Panc1 (cell line): ENCODE data around the gene SORT1. TPM values are rescaled to one million over a fixed set of nuclear protein-coding genes. Genes with fewer than 3 reads are reported as not detected.

Source experiments
- ATAC-seq: fragments of 200-7000 bp; cut with Tn5 transposase; 2 replicates; pipeline ENCODE4 v1.9.1; 2020; ENCODE audit warnings: mild to moderate bottlenecking, moderate library complexity
- BruUV-seq: library from RNA; stranded (reverse); fragments of 400-500 nt; replicated peaks from 2 replicates; lab custom pipeline; 2021; lab: Mats Ljungman, UMichigan
- CTCF ChIA-PET: fragments of 300-600 bp; sonication (Branson Sonifier 250); formaldehyde crosslinking; loops from one replicate; lab custom pipeline; 2022; ENCODE audit warnings: antibody characterized with exemption; lab: Charles Lee
- POLR2A ChIA-PET: fragments of 300-600 bp; sonication (Branson Sonifier 250); formaldehyde crosslinking; loops from one replicate; lab custom pipeline; 2022; ENCODE audit warnings: antibody characterized with exemption; lab: Charles Lee
- DNase-seq: peaks from one replicate; pipeline ENCODE4 v3.0.0-alpha.2; 2010; ENCODE audit warnings: low read depth, low spot score
- H3K27ac ChIP-seq: 2 replicates; pipeline ENCODE4 v1.5.1; 2011; ENCODE audit warnings: mild to moderate bottlenecking, low read length, inconsistent platforms
- H3K27me3 ChIP-seq: fragments of 200-500 bp; sonication (Bioruptor generic); 2 replicates; pipeline ENCODE4 v1.6.0; 2014; ENCODE audit warnings: low read length, inconsistent platforms; ENCODE audit not compliant: control insufficient read depth, insufficient read depth
- H3K36me3 ChIP-seq: fragments of 200-500 bp; sonication (Bioruptor generic); 2 replicates; pipeline ENCODE4 v1.5.1; 2014; ENCODE audit warnings: inconsistent platforms, mild to moderate bottlenecking, low read length, moderate library complexity; ENCODE audit not compliant: control insufficient read depth, insufficient read depth
- H3K4me1 ChIP-seq: 2 replicates; pipeline ENCODE4 v1.5.1; 2011; ENCODE audit warnings: inconsistent platforms, mild to moderate bottlenecking, low read length, moderate library complexity; ENCODE audit not compliant: control insufficient read depth, insufficient read depth
- H3K4me3 ChIP-seq, 2 experiments: 2 replicates each; pipeline ENCODE4 v1.5.1; 2011 to 2012; ENCODE audit warnings: low read depth in 2 of 2, low read length in 2 of 2, mild to moderate bottlenecking in 2 of 2, inconsistent platforms in 1 of 2, moderate library complexity in 1 of 2
- H3K9me3 ChIP-seq: fragments of 200-500 bp; sonication (Bioruptor generic); 2 replicates; pipeline ENCODE4 v1.5.1; 2014; ENCODE audit warnings: low read depth, mild to moderate bottlenecking, inconsistent platforms, low read length, moderate library complexity; ENCODE audit not compliant: control insufficient read depth, insufficient read depth
- POLR2AphosphoS5 ChIP-seq: IDR thresholded peaks from 2 replicates; pipeline ENCODE4 v1.6.1; 2012; ENCODE audit warnings: mild to moderate bottlenecking, low read depth, low read length, moderate library complexity
- SIN3A ChIP-seq: IDR thresholded peaks from 2 replicates; pipeline ENCODE4 v1.6.1; 2012; ENCODE audit warnings: low read depth, mild to moderate bottlenecking, low read length, moderate library complexity, borderline replicate concordance; ENCODE audit not compliant: insufficient read depth
- TCF7L2 ChIP-seq: IDR thresholded peaks from 2 replicates; pipeline ENCODE4 v1.6.1; 2011; ENCODE audit warnings: mild to moderate bottlenecking, low read depth, low read length, inconsistent platforms
- in situ Hi-C: cut with HindIII; loops from 2 replicates; pipeline ENCODE4 v1.10.0; 2016; ENCODE audit warnings: low sequenced_read_pairs, low pct_unique_long_range_greater_than_20kb
- intact Hi-C: fragments of 100-400 bp; cut with micrococcal nuclease; formaldehyde crosslinking; loops from one replicate; pipeline ENCODE4 v1.10.0; 2022; ENCODE audit not compliant: unreplicated experiment
- total RNA-seq: library from RNA; stranded (reverse); gene quantifications from one replicate; pipeline ENCODE4 v1.2.1, GENCODE V29; 2021; ENCODE audit not compliant: unreplicated experiment
- TF ChIP-seq, protein P1 (sequence below), 2 experiments: IDR thresholded peaks; 2 replicates each; pipeline ENCODE4 v1.6.1; 2011 to 2012; ENCODE audit warnings: low read depth in 2 of 2, control low read depth in 1 of 2, low read length in 1 of 2, mild to moderate bottlenecking in 1 of 2, moderate library complexity in 1 of 2; ENCODE audit not compliant: insufficient read depth in 1 of 2
- TF ChIP-seq, protein P2 (sequence below): fragments of 450-650 bp; IDR thresholded peaks from 2 replicates; pipeline ENCODE4 v1.5.1; 2017; ENCODE audit warnings: mild to moderate bottlenecking

SORT1 gene
- total RNA-seq, 1 experiment from 2014 or later, result 25.1 TPM

DNA sequence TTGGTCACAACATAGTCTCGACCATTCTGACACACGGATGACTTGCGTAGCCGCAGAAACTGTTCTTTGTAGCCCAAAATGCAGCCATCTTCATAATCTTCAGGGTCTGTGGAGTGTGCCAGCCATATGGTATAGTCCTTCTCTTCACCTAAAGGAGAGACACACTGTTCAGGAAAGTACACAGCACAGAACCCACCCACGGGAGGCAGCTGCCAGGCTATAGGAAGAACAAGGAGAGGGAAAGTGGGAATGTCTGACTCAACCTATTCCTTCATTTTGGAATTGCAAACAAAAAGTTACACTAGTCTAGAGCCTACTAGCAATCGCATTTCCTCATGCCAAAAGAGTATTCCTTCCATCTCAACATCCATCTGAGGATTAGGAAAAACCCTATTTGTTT lies 74.7 kb downstream of the SORT1 start:
- H3K27ac ChIP-seq, result no peak overlapping the region
- no peaks in the 10 kb centered on the region for H3K36me3 ChIP-seq
- in situ Hi-C loops, result no loop called here
- H3K4me1 ChIP-seq, result no peaks in the 10 kb centered on the region
- CTCF ChIA-PET, result no interaction called here
- BruUV-seq, result no TSS peak
- no peaks in the 10 kb centered on the region for H3K9me3 ChIP-seq
- TF ChIP-seq TCF7L2 (no peak), POLR2AphosphoS5 (no peak), SIN3A (no peak)
- intact Hi-C loops, result no loop called here
- DNase-seq (no peak), ATAC-seq (no peak)
- POLR2A ChIA-PET, result no interaction called here
- H3K27me3 ChIP-seq, result no peaks in the 10 kb centered on the region
- no peak overlapping the region for H3K4me3 ChIP-seq

- BruUV-seq, result no TSS peak
- no peaks in the 10 kb centered on the region for H3K9me3 ChIP-seq
- H3K27me3 ChIP-seq, result no peaks in the 10 kb centered on the region
- POLR2A ChIA-PET, result no interaction called here
- no peak overlapping the region for H3K4me3 ChIP-seq
- no peaks in the 10 kb centered on the region for H3K4me1 ChIP-seq
- no peak for TF ChIP-seq TCF7L2
- no peak for TF ChIP-seq SIN3A
- no peaks in the 10 kb centered on the region for H3K36me3 ChIP-seq
- DNase-seq (no peak), ATAC-seq (no peak)
- in situ Hi-C loops, result no loop called here
- CTCF ChIA-PET, result no interaction called here
- intact Hi-C loops, result no loop called here
- H3K27ac ChIP-seq, result no peak overlapping the region
Measured at GRCh38 chr1:109319114-109319513, 78.6 kb downstream of the SORT1 start.

DNA sequence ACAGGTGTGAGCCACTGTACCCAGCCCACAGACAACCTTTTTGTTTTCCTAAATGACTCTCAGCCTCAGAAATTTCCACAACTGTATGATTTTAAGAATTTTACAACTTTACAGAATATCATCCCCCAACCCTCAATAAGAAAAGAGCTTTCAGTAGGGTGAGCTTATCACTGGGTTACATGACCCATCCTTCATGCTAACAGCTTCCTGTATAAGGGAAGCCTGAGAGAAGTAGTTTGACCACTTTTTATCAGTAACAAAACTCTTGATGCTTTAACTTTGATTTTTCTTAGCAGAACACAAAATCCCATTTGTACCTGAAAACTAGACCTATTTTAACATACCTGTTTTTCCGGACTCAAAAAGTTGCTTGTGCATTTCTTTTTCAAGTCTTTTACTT lies 81.2 kb downstream of the SORT1 start:
- H3K27ac ChIP-seq, result no peak overlapping the region
- ChIA-PET POLR2A (no interaction called here), CTCF (no interaction called here)
- DNase-seq (no peak), ATAC-seq (no peak)
- TF ChIP-seq TCF7L2 (no peak), POLR2AphosphoS5 (no peak), SIN3A (no peak)
- TF ChIP-seq, protein P1, sequence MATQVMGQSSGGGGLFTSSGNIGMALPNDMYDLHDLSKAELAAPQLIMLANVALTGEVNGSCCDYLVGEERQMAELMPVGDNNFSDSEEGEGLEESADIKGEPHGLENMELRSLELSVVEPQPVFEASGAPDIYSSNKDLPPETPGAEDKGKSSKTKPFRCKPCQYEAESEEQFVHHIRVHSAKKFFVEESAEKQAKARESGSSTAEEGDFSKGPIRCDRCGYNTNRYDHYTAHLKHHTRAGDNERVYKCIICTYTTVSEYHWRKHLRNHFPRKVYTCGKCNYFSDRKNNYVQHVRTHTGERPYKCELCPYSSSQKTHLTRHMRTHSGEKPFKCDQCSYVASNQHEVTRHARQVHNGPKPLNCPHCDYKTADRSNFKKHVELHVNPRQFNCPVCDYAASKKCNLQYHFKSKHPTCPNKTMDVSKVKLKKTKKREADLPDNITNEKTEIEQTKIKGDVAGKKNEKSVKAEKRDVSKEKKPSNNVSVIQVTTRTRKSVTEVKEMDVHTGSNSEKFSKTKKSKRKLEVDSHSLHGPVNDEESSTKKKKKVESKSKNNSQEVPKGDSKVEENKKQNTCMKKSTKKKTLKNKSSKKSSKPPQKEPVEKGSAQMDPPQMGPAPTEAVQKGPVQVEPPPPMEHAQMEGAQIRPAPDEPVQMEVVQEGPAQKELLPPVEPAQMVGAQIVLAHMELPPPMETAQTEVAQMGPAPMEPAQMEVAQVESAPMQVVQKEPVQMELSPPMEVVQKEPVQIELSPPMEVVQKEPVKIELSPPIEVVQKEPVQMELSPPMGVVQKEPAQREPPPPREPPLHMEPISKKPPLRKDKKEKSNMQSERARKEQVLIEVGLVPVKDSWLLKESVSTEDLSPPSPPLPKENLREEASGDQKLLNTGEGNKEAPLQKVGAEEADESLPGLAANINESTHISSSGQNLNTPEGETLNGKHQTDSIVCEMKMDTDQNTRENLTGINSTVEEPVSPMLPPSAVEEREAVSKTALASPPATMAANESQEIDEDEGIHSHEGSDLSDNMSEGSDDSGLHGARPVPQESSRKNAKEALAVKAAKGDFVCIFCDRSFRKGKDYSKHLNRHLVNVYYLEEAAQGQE (IDR thresholded peaks at IDR 0.05; ENCODE audit: insufficient read depth in 1 of 2, low read depth in 2 of 2, low read length in 1 of 2), result no peak
- TF ChIP-seq, protein P2, sequence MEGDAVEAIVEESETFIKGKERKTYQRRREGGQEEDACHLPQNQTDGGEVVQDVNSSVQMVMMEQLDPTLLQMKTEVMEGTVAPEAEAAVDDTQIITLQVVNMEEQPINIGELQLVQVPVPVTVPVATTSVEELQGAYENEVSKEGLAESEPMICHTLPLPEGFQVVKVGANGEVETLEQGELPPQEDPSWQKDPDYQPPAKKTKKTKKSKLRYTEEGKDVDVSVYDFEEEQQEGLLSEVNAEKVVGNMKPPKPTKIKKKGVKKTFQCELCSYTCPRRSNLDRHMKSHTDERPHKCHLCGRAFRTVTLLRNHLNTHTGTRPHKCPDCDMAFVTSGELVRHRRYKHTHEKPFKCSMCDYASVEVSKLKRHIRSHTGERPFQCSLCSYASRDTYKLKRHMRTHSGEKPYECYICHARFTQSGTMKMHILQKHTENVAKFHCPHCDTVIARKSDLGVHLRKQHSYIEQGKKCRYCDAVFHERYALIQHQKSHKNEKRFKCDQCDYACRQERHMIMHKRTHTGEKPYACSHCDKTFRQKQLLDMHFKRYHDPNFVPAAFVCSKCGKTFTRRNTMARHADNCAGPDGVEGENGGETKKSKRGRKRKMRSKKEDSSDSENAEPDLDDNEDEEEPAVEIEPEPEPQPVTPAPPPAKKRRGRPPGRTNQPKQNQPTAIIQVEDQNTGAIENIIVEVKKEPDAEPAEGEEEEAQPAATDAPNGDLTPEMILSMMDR, result no peak
- H3K27me3 ChIP-seq, result no peaks in the 10 kb centered on the region
- H3K4me3 ChIP-seq, result no peak overlapping the region
- in situ Hi-C loops (no loop called here), intact Hi-C loops (no loop called here)
- BruUV-seq, result no TSS peak
- no peaks in the 10 kb centered on the region for H3K4me1 ChIP-seq
- H3K9me3 ChIP-seq, result no peaks in the 10 kb centered on the region
- no peaks in the 10 kb centered on the region for H3K36me3 ChIP-seq
